RPMI8226 (cell line): ENCODE data around the gene ELAPOR1.

Experiments
- DNase-seq: peaks from one replicate; pipeline ENCODE4 v3.0.0-alpha.2; 2015

ELAPOR1 gene

GRCh38 chr1:109099938-109100773, 13.8 kb upstream of the ELAPOR1 start:
- peak; percentile 96 for DNase-seq

GRCh38 chr1:109104364-109105151, 9.4 kb upstream of the ELAPOR1 start:
- DNase-seq: no peak

GRCh38 chr1:109105881-109106280, 8.0 kb upstream of the ELAPOR1 start:
- DNase-seq: no peak

- no peak for DNase-seq
These were observed 6.1 kb upstream of the ELAPOR1 start for GRCh38 chr1:109107785-109108184.

- no peak for DNase-seq
These were observed 4.0 kb upstream of the ELAPOR1 start for GRCh38 chr1:109109906-109110305.

GRCh38 chr1:109111386-109112055, 2.4 kb upstream of the ELAPOR1 start:
- no peak for DNase-seq

- peak; percentile 52 for DNase-seq
These were observed 1.8 kb upstream of the ELAPOR1 start for GRCh38 chr1:109112056-109112651.

- DNase-seq: peak; percentile 80
These were observed 1.1 kb upstream of the ELAPOR1 start for GRCh38 chr1:109112652-109113285.

- DNase-seq: no peak
These were observed 393 bp downstream of the ELAPOR1 start for GRCh38 chr1:109114342-109114674.

GRCh38 chr1:109115685-109116084, 1.8 kb downstream of the ELAPOR1 start:
- DNase-seq: no peak

GRCh38 chr1:109116286-109116685, 2.4 kb downstream of the ELAPOR1 start:
- DNase-seq: no peak

- DNase-seq: no peak
These were observed 4.2 kb downstream of the ELAPOR1 start for GRCh38 chr1:109118089-109118488.

GRCh38 chr1:109120356-109120755, 6.4 kb downstream of the ELAPOR1 start:
- DNase-seq: no peak

GRCh38 chr1:109131059-109131458, 17.1 kb downstream of the ELAPOR1 start:
- DNase-seq: no peak

- no peak for DNase-seq
These were observed 17.9 kb downstream of the ELAPOR1 start for GRCh38 chr1:109131800-109132199.

- DNase-seq: no peak
These were observed 19.2 kb downstream of the ELAPOR1 start for GRCh38 chr1:109133002-109133706.

- no peak for DNase-seq
These were observed 19.9 kb downstream of the ELAPOR1 start for GRCh38 chr1:109133815-109134214.

GRCh38 chr1:109134423-109134822, 20.5 kb downstream of the ELAPOR1 start:
- peak; percentile 28 for DNase-seq

- no peak for DNase-seq
These were observed 22.0 kb downstream of the ELAPOR1 start for GRCh38 chr1:109135940-109136339.

GRCh38 chr1:109136766-109137165, 22.9 kb downstream of the ELAPOR1 start:
- no peak for DNase-seq

GRCh38 chr1:109137958-109138357, 24.0 kb downstream of the ELAPOR1 start:
- no peak for DNase-seq

GRCh38 chr1:109138358-109138757, 24.4 kb downstream of the ELAPOR1 start:
- no peak for DNase-seq
